Smooth muscle cell of the pulmonary artery (primary cell): ENCODE results near the gene CBX7. TPM values are rescaled to one million over a fixed set of nuclear protein-coding genes. Genes with fewer than 3 reads are reported as not detected.

Source experiments
- total RNA-seq: library from RNA; depleted of rRNA; stranded (reverse); fragments of >200 nt; gene quantifications from 2 replicates; pipeline ENCODE4 v1.2.3, GENCODE V29; 2014

CBX7 gene
- total RNA-seq = 8.2 and 9.5 TPM in 2 replicates

GRCh38 chr22:39152511-39153219 lies at the start of gene CBX7:
TSS of gene CBX7 (minus strand) at chr22:39152680. CDS start at chr22:39152444, 236 bp downstream.

DNA sequence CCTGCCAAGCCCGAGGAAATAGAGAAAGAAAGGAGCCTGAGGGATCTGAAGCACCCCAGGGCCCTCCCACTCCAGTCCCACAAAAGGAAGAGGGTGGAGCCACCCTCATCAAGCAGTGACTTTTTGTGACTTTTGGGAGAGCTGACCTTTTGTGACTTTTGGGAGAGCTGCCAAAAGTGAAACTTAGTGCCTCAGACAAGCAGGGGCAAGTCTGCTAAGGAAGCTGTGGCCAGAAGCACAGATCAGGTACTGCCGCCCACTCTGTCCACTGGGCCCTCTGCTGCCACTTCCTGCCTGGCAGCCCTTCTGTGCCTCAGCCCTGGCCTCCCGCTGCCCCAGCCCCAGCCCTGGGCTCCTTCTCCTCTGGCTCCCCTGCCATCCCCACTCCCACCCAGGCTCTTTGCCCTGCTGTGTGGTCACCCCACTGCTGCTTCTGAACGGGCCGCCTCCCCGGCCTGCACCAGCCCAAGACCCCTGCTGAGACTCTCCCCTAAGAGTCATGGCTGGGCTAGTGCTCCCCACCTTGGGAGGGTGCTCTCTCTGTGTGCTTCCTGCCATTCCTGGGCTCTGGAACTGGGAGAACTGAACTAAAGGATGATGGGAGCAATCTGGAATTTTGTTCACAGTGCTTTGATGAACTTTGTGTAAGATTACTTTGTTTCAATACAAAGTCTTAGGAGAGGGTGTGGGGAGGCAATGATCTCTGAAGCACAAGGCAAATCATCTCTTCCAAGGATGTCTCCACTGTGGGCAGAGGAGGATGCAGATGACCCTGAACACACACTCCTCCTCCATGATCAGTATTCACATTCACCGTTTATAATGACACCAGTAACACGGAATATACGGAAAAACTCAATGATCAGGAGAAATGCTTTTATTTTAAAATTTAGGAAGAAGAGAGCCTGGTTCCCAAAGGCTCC lies 55.1 kb downstream of the CBX7 start, which contains the start of gene APOBEC3H:
Gene APOBEC3H (plus strand): TSS at position 147 of the 923 bp plus-strand sequence. CDS start 3,035 bp downstream, outside the sequence.

Other genes starting within 250 kb of the CBX7 start
- not detected in 2 replicates for gene APOBEC3A, start 195.1 kb downstream of the CBX7 start, total RNA-seq
- 0.30 and 2.0 TPM in 2 replicates for gene APOBEC3B, start 170.3 kb downstream of the CBX7 start, total RNA-seq
- 13.1 and 15.0 TPM in 2 replicates for gene APOBEC3C, start 138.4 kb downstream of the CBX7 start, total RNA-seq
- 1.4 and 1.6 TPM in 2 replicates for gene APOBEC3D, start 131.6 kb downstream of the CBX7 start, total RNA-seq
- 6.3 and 7.6 TPM in 2 replicates for gene APOBEC3F, start 111.8 kb downstream of the CBX7 start, total RNA-seq
- 3.8 and 16.2 TPM in 2 replicates for gene APOBEC3G, start 75.4 kb downstream of the CBX7 start, total RNA-seq
- 0.98 TPM in 1 of 2 replicates, not detected in the other for gene APOBEC3H, start 55.4 kb downstream of the CBX7 start, total RNA-seq
- 0.33 and 0.40 TPM in 2 replicates for gene PDGFB, start 92.3 kb upstream of the CBX7 start, total RNA-seq
- gene RPL3, start 166.9 kb upstream of the CBX7 start, total RNA-seq = 2,172 and 2,387 TPM in 2 replicates
- 7.2 and 14.8 TPM in 2 replicates for gene SYNGR1, start 197.3 kb upstream of the CBX7 start, total RNA-seq
- 19.2 and 21.0 TPM in 2 replicates for gene TAB1, start 247.1 kb upstream of the CBX7 start, total RNA-seq